HG02763 (cell line): ENCODE measurements around the gene HPS1.
A peak's percentile ranks its signal among the peaks of the same experiment; 100 is the strongest.

Experiments used
- ATAC-seq: cut with Tn5 transposase; IDR thresholded peaks from one replicate; pipeline ENCODE4 v1.9.1; 2021; ENCODE audit warnings: mild to moderate bottlenecking, moderate library complexity; ENCODE audit not compliant: unreplicated experiment

The HPS1 gene

GRCh38 chr10:98446661-98447221, at the start of gene HPS1:
HPS1 (minus strand) TSS chr10:98446935; CDS start chr10:98443240, 3,695 bp downstream.
- peak; percentile 91 for ATAC-seq

- ATAC-seq = no peak
Measured at GRCh38 chr10:98492763-98493162, 46.0 kb upstream of the HPS1 start.

- no peak for ATAC-seq
Measured at GRCh38 chr10:98489561-98490481, 43.1 kb upstream of the HPS1 start.

- no peak for ATAC-seq
Measured at GRCh38 chr10:98488669-98489430, 42.1 kb upstream of the HPS1 start.

- ATAC-seq = no peak
Measured at GRCh38 chr10:98487649-98488048, 40.9 kb upstream of the HPS1 start.

GRCh38 chr10:98486421-98486820, 39.7 kb upstream of the HPS1 start:
- no peak for ATAC-seq

GRCh38 chr10:98485959-98486358, 39.2 kb upstream of the HPS1 start:
- ATAC-seq = no peak

- ATAC-seq = no peak
Measured at GRCh38 chr10:98483658-98484057, 36.9 kb upstream of the HPS1 start.

GRCh38 chr10:98482096-98482495, 35.4 kb upstream of the HPS1 start:
- no peak for ATAC-seq

- ATAC-seq = no peak
Measured at GRCh38 chr10:98481404-98481945, 34.7 kb upstream of the HPS1 start.

GRCh38 chr10:98478430-98479222, 31.9 kb upstream of the HPS1 start:
- ATAC-seq = no peak

GRCh38 chr10:98477861-98478260, 31.1 kb upstream of the HPS1 start:
- ATAC-seq = no peak

GRCh38 chr10:98474628-98475027, 27.9 kb upstream of the HPS1 start:
- ATAC-seq = peak; percentile 69

GRCh38 chr10:98472196-98472595, 25.5 kb upstream of the HPS1 start:
- ATAC-seq = no peak

GRCh38 chr10:98470850-98471249, 24.1 kb upstream of the HPS1 start:
- no peak for ATAC-seq

GRCh38 chr10:98469001-98469931, 22.5 kb upstream of the HPS1 start:
- ATAC-seq = no peak

- peak; percentile 94 for ATAC-seq
Measured at GRCh38 chr10:98467506-98468318, 21.0 kb upstream of the HPS1 start.

GRCh38 chr10:98466861-98467505, 20.2 kb upstream of the HPS1 start:
- ATAC-seq = no peak
